ENCODE results near the gene CCND1.

- no peak for TF ChIP-seq CGGBP1 (CRISPR knock-in tag; IDR thresholded peaks at IDR 0.05)
- TF ChIP-seq ZNF146 (CRISPR knock-in tag; IDR thresholded peaks at IDR 0.05; ENCODE audit: unreplicated experiment): no peak
- TF ChIP-seq DDX20 (tag; IDR thresholded peaks at IDR 0.05; ENCODE audit: low read depth): no peak
- TF ChIP-seq RERE (CRISPR knock-in tag; IDR thresholded peaks at IDR 0.05; ENCODE audit: borderline replicate concordance): no peak
- TF ChIP-seq ZBTB7A (IDR thresholded peaks at IDR 0.05; ENCODE audit: borderline replicate concordance, control insufficient read depth, low read depth, low read length): no peak
- TF ChIP-seq HMGN3 (IDR thresholded peaks at IDR 0.05; ENCODE audit: borderline replicate concordance, extremely low read depth, insufficient read length, low read depth, low read length): no peak
- TF ChIP-seq ZBTB43 (CRISPR knock-in tag; IDR thresholded peaks at IDR 0.05): no peak
- no peak for TF ChIP-seq NR1H2 (CRISPR knock-in tag; IDR thresholded peaks at IDR 0.05)
- no peak for TF ChIP-seq CTCF (IDR thresholded peaks at IDR 0.05 in 2 of 3, conservative IDR thresholded peaks at IDR 0.05 in 1 of 3; ENCODE audit: insufficient read depth in 2 of 3, low read depth in 1 of 3, low read length in 3 of 3)
- TF ChIP-seq RFX1 (IDR thresholded peaks at IDR 0.05): no peak
- TF ChIP-seq POLR2A (conservative IDR thresholded peaks at IDR 0.05): no peak
- TF ChIP-seq SRSF3 (IDR thresholded peaks at IDR 0.05; ENCODE audit: insufficient read depth, low read length): no peak
- TF ChIP-seq POLR2AphosphoS2 (IDR thresholded peaks at IDR 0.05; ENCODE audit: low read length): no peak
Measured at GRCh38 chr11:69680688-69681087, 39.7 kb downstream of the CCND1 start.
